CD4-positive, alpha-beta T cell (primary cell): Measurements from ENCODE around the gene SLC1A2. TPM values are rescaled to one million over a fixed set of nuclear protein-coding genes. Genes with fewer than 3 reads are reported as not detected.

Source experiments
- ATAC-seq: fragments of 200-7000 bp; cut with Tn5 transposase; one replicate; pipeline ENCODE4 v1.10.0; 2022; ENCODE audit warnings: mild to moderate bottlenecking; ENCODE audit not compliant: poor library complexity
- CTCF ChIA-PET: fragments of 350-600 bp; sonication (Branson Sonifier 250); formaldehyde crosslinking; loops from one replicate; lab custom pipeline; 2021; ENCODE audit warnings: antibody characterized with exemption, inconsistent platforms; lab: Charles Lee
- POLR2A ChIA-PET: fragments of 350-600 bp; sonication (Branson Sonifier 250); formaldehyde crosslinking; loops from one replicate; lab custom pipeline; 2021; ENCODE audit warnings: antibody characterized with exemption, inconsistent platforms; lab: Charles Lee
- DNase-seq, 14 experiments: peaks; one replicate each; pipeline ENCODE4 v3.0.0-alpha.2; 2013 to 2020; ENCODE audit warnings: mixed read lengths in 2 of 14
- H3K27ac ChIP-seq, 2 donors: one replicate each; pipeline versions ENCODE4 v1.5.1 to v1.7.0; 2013; ENCODE audit warnings: low read length in 2 of 2, low read depth in 1 of 2, mild to moderate bottlenecking in 1 of 2
- H3K27me3 ChIP-seq, 2 experiments: 1 replicate in 1 of 2; 2 replicates in 1 of 2; pipeline versions ENCODE4 v1.6.1 to v1.7.0; 2013; ENCODE audit warnings: low read length in 2 of 2, control low read depth in 1 of 2, mild to moderate bottlenecking in 1 of 2, moderate library complexity in 1 of 2; ENCODE audit not compliant: insufficient read depth in 2 of 2, control insufficient read depth in 1 of 2
- H3K36me3 ChIP-seq: one replicate; pipeline ENCODE4 v1.6.1; 2013; ENCODE audit warnings: low read length, control low read depth; ENCODE audit not compliant: insufficient read depth
- H3K4me1 ChIP-seq: one replicate; pipeline ENCODE4 v1.6.1; 2013; ENCODE audit warnings: low read length, control low read depth; ENCODE audit not compliant: insufficient read depth
- H3K4me3 ChIP-seq: one replicate; pipeline ENCODE4 v1.5.1; 2013; ENCODE audit warnings: mild to moderate bottlenecking, low read length, moderate library complexity
- H3K9me3 ChIP-seq, 2 experiments: 1 replicate in 1 of 2; 2 replicates in 1 of 2; pipeline versions ENCODE4 v1.6.1 to v1.7.0; 2013; ENCODE audit warnings: low read length in 2 of 2, mild to moderate bottlenecking in 2 of 2, control low read depth in 1 of 2, moderate library complexity in 1 of 2; ENCODE audit not compliant: control insufficient read depth in 1 of 2, insufficient read depth in 1 of 2
- H3K27ac Mint-ChIP-seq: one replicate; pipeline ENCODE4 v1.8.0; 2020; ENCODE audit warnings: mixed read lengths
- H3K27me3 Mint-ChIP-seq: one replicate; pipeline ENCODE4 v1.8.0; 2021; ENCODE audit warnings: mixed read lengths
- H3K36me3 Mint-ChIP-seq: one replicate; pipeline ENCODE4 v1.8.0; 2021; ENCODE audit warnings: low read depth, mixed read lengths
- H3K4me1 Mint-ChIP-seq: one replicate; pipeline ENCODE4 v1.8.0; 2021; ENCODE audit warnings: low read depth, mixed read lengths
- H3K4me3 Mint-ChIP-seq: one replicate; pipeline ENCODE4 v1.8.0; 2020; ENCODE audit warnings: mild to moderate bottlenecking, mixed read lengths
- H3K9me3 Mint-ChIP-seq: one replicate; pipeline ENCODE4 v1.8.0; 2020; ENCODE audit warnings: mixed read lengths
- intact Hi-C, 2 experiments: fragments of 100-400 bp; cut with DNase I in 1 of 2; cut with micrococcal nuclease in 1 of 2; formaldehyde crosslinking; loops; one replicate each; pipeline versions ENCODE4 v1.15.1 to v1.9.0; 2023 to 2025; cut with DNase I, micrococcal nuclease
- total RNA-seq, 174 experiments: library from RNA in 2 of 174; stranded (reverse) in 2 of 174; gene quantifications; one replicate each; pipeline ENCODE4 v1.2.3 and lab custom pipeline; 2021 to 2026
- TF ChIP-seq, protein P1 (sequence below): fragments of 200-600 bp; IDR thresholded peaks from one replicate; pipeline ENCODE4 v1.8.0; 2022; ENCODE audit warnings: antibody characterized with exemption, mild to moderate bottlenecking

SLC1A2 gene
- total RNA-seq, 2 experiments from 2014 or later = not detected

- Mint-ChIP-seq H3K9me3 (no peaks in the 10 kb centered on the region), H3K4me1 (peaks cover 70% of the 10 kb centered on the region), H3K27me3 (no peaks in the 10 kb centered on the region), H3K36me3 (peaks cover 100% of the 10 kb centered on the region), H3K4me3 (peak overlapping the region; percentile 20), H3K27ac (peak overlapping the region; percentile 95)
- Histone ChIP-seq H3K4me3 (no peak overlapping the region), H3K27ac (no peak overlapping the region), H3K27me3 (no peaks in the 10 kb centered on the region), H3K36me3 (peaks cover 96% of the 10 kb centered on the region), H3K9me3 (no peaks in the 10 kb centered on the region), H3K4me1 (peaks cover 34% of the 10 kb centered on the region)
- TF ChIP-seq, protein P1, sequence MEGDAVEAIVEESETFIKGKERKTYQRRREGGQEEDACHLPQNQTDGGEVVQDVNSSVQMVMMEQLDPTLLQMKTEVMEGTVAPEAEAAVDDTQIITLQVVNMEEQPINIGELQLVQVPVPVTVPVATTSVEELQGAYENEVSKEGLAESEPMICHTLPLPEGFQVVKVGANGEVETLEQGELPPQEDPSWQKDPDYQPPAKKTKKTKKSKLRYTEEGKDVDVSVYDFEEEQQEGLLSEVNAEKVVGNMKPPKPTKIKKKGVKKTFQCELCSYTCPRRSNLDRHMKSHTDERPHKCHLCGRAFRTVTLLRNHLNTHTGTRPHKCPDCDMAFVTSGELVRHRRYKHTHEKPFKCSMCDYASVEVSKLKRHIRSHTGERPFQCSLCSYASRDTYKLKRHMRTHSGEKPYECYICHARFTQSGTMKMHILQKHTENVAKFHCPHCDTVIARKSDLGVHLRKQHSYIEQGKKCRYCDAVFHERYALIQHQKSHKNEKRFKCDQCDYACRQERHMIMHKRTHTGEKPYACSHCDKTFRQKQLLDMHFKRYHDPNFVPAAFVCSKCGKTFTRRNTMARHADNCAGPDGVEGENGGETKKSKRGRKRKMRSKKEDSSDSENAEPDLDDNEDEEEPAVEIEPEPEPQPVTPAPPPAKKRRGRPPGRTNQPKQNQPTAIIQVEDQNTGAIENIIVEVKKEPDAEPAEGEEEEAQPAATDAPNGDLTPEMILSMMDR = no peak
- POLR2A ChIA-PET = interaction anchor here (2.9 kb wide), 1 partner anchor 53 kb away, joined by 13 read pairs; no protein-coding TSS in a partner anchor
- ATAC-seq = no peak
- intact Hi-C loops = loop anchor here in 1 of 2 experiments (5.0 to 10.0 kb wide), 2 partner anchors 42 to 86 kb away; no protein-coding TSS in a partner anchor
- CTCF ChIA-PET = interaction anchor here (1.0 to 1.2 kb wide), 2 partner anchors 19 to 86 kb away, joined by 3 to 4 read pairs; no protein-coding TSS in a partner anchor
- no peak for DNase-seq
These were observed 200.4 kb downstream of the SLC1A2 start for GRCh38 chr11:35218956-35219355.

DNA sequence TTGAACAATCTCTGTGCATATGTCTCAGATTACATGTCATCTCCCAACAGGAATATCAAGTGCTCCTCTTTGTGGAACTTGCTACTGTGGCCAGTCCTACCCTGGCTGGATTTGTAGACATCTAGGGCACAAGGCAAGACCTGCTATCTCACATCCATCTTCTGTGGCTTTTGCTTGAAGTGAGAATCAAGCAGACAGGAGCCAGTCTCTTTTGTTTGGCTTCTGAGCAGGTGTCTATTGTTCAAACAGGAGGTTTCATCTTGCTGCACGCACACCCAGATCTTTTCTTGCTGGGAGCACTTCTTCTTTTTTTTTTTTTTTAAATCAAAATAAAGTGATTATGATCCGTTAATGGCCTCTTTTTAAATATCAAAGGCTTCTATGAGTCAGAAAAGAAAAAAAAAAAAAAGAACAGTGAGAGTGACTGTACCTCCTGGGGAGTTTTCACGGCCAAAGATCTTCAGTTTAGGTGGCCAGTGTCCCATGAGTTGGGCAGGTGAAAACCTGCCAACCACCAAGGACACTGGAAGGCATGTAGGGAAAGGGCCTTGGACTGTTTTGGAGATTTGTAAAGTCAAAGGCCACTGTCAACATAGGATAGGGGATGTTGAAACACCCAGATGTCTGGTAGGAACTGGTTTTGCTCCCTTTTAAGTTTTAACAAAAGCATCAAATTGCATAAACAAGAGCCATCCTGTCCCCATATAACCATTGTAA is 202.2 kb downstream of the SLC1A2 start:
- H3K4me1 Mint-ChIP-seq = peaks cover 81% of the 10 kb centered on the region
- Histone ChIP-seq H3K27me3 (no peaks in the 10 kb centered on the region), H3K27ac (peak overlapping the region; percentile 50 to 59), H3K4me1 (peaks cover 47% of the 10 kb centered on the region), H3K36me3 (peaks cover 93% of the 10 kb centered on the region), H3K9me3 (no peaks in the 10 kb centered on the region), H3K4me3 (no peak overlapping the region)
- ChIA-PET POLR2A (interaction anchor here (0.8 to 2.9 kb wide), 4 partner anchors 17 to 51 kb away, joined by 3 to 13 read pairs (median 4); no protein-coding TSS in a partner anchor), CTCF (no interaction called here)
- TF ChIP-seq, protein P1 = no peak
- peak overlapping the region; percentile 63 for H3K4me3 Mint-ChIP-seq
- H3K36me3 Mint-ChIP-seq = peaks cover 100% of the 10 kb centered on the region
- no peaks in the 10 kb centered on the region for H3K9me3 Mint-ChIP-seq
- DNase-seq (peak in 11 of 14 experiments; percentile 22 to 87 (median 33)), ATAC-seq (peak; percentile 80)
- intact Hi-C loops = loop anchor here in 1 of 2 experiments (2.0 to 10.0 kb wide), 5 partner anchors 16 to 88 kb away; no protein-coding TSS in a partner anchor
- H3K27ac Mint-ChIP-seq = peak overlapping the region; percentile 95
- no peaks in the 10 kb centered on the region for H3K27me3 Mint-ChIP-seq

DNA sequence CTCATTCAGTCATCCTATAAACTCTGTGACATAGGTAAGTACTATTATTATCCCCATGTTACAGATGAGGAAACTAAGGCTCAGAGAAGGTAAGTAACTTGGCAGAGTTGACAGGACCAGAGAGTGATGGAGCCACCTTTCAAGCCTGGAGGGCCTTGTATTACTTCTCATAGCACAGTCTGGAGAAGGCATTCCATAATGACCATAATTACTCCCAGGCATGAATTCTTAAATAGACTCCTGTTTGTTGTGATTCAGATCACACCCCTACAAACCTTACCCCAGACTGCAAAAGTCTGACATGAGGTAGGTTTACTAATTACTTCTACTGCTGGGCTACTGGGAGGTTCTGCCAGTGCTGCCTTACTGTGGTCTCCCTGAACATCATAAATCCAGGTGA is 203.4 kb downstream of the SLC1A2 start:
- Mint-ChIP-seq H3K4me3 (peak overlapping the region; percentile 17), H3K36me3 (peaks cover 100% of the 10 kb centered on the region), H3K27me3 (no peaks in the 10 kb centered on the region), H3K27ac (peak overlapping the region; percentile 95), H3K4me1 (peaks cover 90% of the 10 kb centered on the region), H3K9me3 (peaks cover 1% of the 10 kb centered on the region)
- intact Hi-C loops = loop anchor here in 1 of 2 experiments (2.0 to 10.0 kb wide), 5 partner anchors 15 to 89 kb away; no protein-coding TSS in a partner anchor
- TF ChIP-seq, protein P1 = no peak
- ChIA-PET CTCF (no interaction called here), POLR2A (no interaction called here)
- Histone ChIP-seq H3K4me3 (no peak overlapping the region), H3K27me3 (no peaks in the 10 kb centered on the region), H3K4me1 (peaks cover 47% of the 10 kb centered on the region), H3K9me3 (no peaks in the 10 kb centered on the region), H3K27ac (peak overlapping the region; percentile 50 to 59), H3K36me3 (peaks cover 93% of the 10 kb centered on the region)
- no peak for ATAC-seq
- DNase-seq = no peak
